Thyroid gland (tissue), 4 donors: ENCODE results near the gene PIK3C2B.

Experiments
- CTCF ChIP-seq, 6 experiments: fragments of 200-600 bp in 3 of 6; fragments of 450-650 bp in 3 of 6; sonication (generic) in 3 of 6; IDR thresholded peaks; one replicate each; pipeline ENCODE4 v1.5.1; 2016 to 2019; ENCODE audit warnings: antibody characterized with exemption in 6 of 6, mild to moderate bottlenecking in 2 of 6, inconsistent platforms in 1 of 6, moderate library complexity in 1 of 6
- POLR2A ChIP-seq, 2 donors: fragments of 450-650 bp; IDR thresholded peaks; one replicate each; pipeline ENCODE4 v1.6.1; 2017; ENCODE audit warnings: antibody characterized with exemption in 2 of 2, mild to moderate bottlenecking in 2 of 2, moderate library complexity in 1 of 2

- TF ChIP-seq CTCF (IDR thresholded peaks at IDR 0.05) (no peak), POLR2A (IDR thresholded peaks at IDR 0.05) (no peak)
Observed at GRCh38 chr1:204506201-204506968, 11.8 kb upstream of the PIK3C2B start.
